ENCODE data around the gene S1PR3. TPM values are rescaled to one million over a fixed set of nuclear protein-coding genes. Genes with fewer than 3 reads are reported as not detected.

S1PR3 gene
- total and polyA plus RNA-seq, 9 donors: 1.9 to 18.5 (median 5.9) TPM

DNA sequence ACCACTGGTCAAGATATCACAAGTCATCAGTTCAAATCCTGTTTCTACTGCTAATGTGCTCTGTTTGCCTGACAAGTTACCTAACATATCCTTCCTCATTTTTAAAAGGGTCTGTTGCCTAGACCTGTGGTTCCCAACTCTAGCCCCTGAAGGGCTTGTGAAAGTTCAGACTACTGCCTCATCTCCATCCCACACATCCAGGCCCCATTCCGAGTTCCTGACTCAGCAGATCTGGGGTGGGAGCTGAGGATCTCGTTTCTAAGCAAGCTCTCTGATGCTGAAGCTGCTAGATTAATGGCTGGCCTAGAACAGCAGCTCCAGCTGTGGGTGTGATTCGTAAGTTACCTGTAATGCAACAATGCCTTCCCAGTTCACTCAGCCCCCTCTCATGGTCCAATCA, 32.5 kb downstream of the S1PR3 start:
- DNase-seq: no peak
- Histone ChIP-seq H3K9me3 (no peaks in the 10 kb centered on the region), H3K36me3 (no peaks in the 10 kb centered on the region), H3K4me1 (ENCODE audit: insufficient read depth) (peaks cover 29% of the 10 kb centered on the region), H3K4me3 (no peak overlapping the region), H3K27ac (peak overlapping the region in 1 of 2 donors; percentile 85), H3K27me3 (no peaks in the 10 kb centered on the region)
- WGBS, 3 donors: 54 to 64% (median 60%) methylated on average over 3 of the region's 3 CpGs
- TF ChIP-seq, protein P1, sequence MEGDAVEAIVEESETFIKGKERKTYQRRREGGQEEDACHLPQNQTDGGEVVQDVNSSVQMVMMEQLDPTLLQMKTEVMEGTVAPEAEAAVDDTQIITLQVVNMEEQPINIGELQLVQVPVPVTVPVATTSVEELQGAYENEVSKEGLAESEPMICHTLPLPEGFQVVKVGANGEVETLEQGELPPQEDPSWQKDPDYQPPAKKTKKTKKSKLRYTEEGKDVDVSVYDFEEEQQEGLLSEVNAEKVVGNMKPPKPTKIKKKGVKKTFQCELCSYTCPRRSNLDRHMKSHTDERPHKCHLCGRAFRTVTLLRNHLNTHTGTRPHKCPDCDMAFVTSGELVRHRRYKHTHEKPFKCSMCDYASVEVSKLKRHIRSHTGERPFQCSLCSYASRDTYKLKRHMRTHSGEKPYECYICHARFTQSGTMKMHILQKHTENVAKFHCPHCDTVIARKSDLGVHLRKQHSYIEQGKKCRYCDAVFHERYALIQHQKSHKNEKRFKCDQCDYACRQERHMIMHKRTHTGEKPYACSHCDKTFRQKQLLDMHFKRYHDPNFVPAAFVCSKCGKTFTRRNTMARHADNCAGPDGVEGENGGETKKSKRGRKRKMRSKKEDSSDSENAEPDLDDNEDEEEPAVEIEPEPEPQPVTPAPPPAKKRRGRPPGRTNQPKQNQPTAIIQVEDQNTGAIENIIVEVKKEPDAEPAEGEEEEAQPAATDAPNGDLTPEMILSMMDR (IDR thresholded peaks at IDR 0.05): no peak
- no peak for TF ChIP-seq POLR2A (IDR thresholded peaks at IDR 0.05)
- no peak for TF ChIP-seq EP300 (IDR thresholded peaks at IDR 0.05)
- intact Hi-C loops (cut with DNase I): no loop called here

DNA sequence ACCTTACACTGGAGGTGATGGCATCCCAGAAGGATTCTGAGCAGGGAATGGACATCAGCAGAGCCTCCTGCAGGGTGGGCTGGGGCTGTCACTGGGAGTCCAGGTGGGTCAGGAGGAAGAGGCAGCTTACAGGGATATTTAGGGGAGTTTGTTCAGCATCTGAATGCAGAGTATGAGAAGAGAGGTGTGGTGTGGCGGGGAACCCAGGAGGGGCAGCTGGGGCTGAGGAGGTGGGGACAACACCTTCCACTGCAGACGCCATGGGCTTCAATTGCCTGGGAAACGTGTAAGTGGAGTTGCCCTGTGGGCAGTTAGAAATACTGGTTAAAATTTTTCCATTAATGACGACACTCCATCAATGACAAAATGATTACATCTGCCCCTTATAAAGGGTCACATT, 33.5 kb downstream of the S1PR3 start:
- 88 to 96% (median 96%) methylated on average over 4 of the region's 4 CpGs for WGBS, 3 donors
- Histone ChIP-seq H3K9me3 (no peaks in the 10 kb centered on the region), H3K4me1 (ENCODE audit: insufficient read depth) (peaks cover 29% of the 10 kb centered on the region), H3K4me3 (no peak overlapping the region), H3K27ac (no peak overlapping the region), H3K36me3 (no peaks in the 10 kb centered on the region), H3K27me3 (no peaks in the 10 kb centered on the region)
- intact Hi-C loops (cut with DNase I): no loop called here
- no peak for DNase-seq
- TF ChIP-seq, protein P1 (IDR thresholded peaks at IDR 0.05): no peak
- no peak for TF ChIP-seq POLR2A (IDR thresholded peaks at IDR 0.05)
- no peak for TF ChIP-seq EP300 (IDR thresholded peaks at IDR 0.05)

DNA sequence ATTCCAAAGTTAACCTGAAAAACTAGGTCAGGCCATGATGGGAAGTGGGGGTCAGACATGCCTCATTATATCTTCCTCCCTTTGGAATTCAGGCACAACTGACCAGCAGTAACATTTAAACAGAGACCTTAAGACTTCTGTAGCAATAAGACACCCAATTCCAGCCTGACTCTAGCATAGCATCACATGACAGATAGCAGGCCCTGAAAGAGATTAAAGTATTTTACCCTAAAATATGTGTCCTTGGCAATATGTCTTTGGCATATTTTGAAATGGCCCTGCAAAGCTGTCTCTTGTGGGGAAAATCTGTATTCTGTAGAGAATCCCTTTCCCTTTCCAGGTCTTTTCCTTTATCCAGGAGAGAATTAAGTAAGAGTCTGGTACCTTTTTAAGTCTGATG, 34.3 kb downstream of the S1PR3 start:
- Histone ChIP-seq H3K27me3 (no peaks in the 10 kb centered on the region), H3K4me3 (no peak overlapping the region), H3K4me1 (ENCODE audit: insufficient read depth) (peaks cover 26% of the 10 kb centered on the region), H3K27ac (no peak overlapping the region), H3K9me3 (no peaks in the 10 kb centered on the region), H3K36me3 (no peaks in the 10 kb centered on the region)
- DNase-seq: no peak
- TF ChIP-seq EP300 (IDR thresholded peaks at IDR 0.05): no peak
- TF ChIP-seq POLR2A (IDR thresholded peaks at IDR 0.05): no peak
- TF ChIP-seq, protein P1 (IDR thresholded peaks at IDR 0.05): no peak
- intact Hi-C loops (cut with DNase I): no loop called here

DNA sequence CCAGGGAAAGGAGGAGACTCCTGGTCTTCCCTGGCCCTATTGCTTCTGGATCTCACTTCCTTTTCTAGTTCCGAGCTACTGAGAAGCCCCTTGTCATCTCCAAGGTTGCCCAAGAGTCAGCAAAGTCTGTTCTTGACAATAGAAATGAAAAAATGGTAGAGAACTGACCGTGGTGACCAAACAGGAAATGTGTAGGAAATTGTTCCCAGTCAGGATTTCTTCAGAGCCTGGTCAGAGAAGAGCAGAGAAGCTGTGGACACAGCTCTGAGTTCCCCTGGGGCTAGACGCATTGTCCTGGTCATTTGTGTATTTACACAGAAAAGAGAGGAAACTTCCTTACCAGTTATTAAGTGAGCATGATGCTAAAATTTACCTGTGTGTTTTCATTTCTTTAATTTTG, 35.6 kb downstream of the S1PR3 start:
- Histone ChIP-seq H3K36me3 (no peaks in the 10 kb centered on the region), H3K27ac (no peak overlapping the region), H3K9me3 (no peaks in the 10 kb centered on the region), H3K4me1 (ENCODE audit: insufficient read depth) (peaks cover 13% of the 10 kb centered on the region), H3K4me3 (no peak overlapping the region), H3K27me3 (no peaks in the 10 kb centered on the region)
- intact Hi-C loops (cut with DNase I): no loop called here
- WGBS, 3 donors: 79 to 88% (median 82%) methylated on average over 3 of the region's 3 CpGs
- DNase-seq: no peak
- TF ChIP-seq POLR2A (IDR thresholded peaks at IDR 0.05): no peak
- no peak for TF ChIP-seq EP300 (IDR thresholded peaks at IDR 0.05)
- TF ChIP-seq, protein P1 (IDR thresholded peaks at IDR 0.05): no peak

DNA sequence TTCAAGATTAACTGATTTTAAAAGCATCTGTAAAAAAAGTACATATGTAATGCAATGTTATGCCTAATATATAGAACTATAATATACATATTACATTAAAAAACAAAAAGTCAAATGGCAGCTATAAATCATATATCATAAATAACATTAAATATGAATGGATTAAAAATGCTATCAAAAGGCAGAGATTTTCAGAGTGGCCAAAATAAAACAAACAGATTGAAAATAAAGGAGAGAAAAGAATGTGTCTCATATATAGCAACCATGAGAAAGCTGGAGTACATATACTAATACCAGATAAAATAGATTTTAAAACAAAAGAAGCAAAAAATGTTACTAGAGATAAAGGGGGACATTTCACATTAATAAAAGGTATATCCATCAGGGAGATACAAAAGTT, 38.5 kb downstream of the S1PR3 start:
- intact Hi-C loops (cut with DNase I): no loop called here
- no peak for TF ChIP-seq POLR2A (IDR thresholded peaks at IDR 0.05)
- Histone ChIP-seq H3K27me3 (no peaks in the 10 kb centered on the region), H3K4me1 (ENCODE audit: insufficient read depth) (peaks cover 6% of the 10 kb centered on the region), H3K36me3 (no peaks in the 10 kb centered on the region), H3K4me3 (no peak overlapping the region), H3K9me3 (no peaks in the 10 kb centered on the region), H3K27ac (no peak overlapping the region)
- DNase-seq: no peak

All from ovary (tissue), 9 donors.